ENCODE data around the gene KAZN. TPM values are rescaled to one million over a fixed set of nuclear protein-coding genes. Genes with fewer than 3 reads are reported as not detected.

KAZN gene
- 100 to 1,000 TPM; 118 to 245 (median 160) TPM for total RNA-seq
- polyA plus RNA-seq, result 10 to 100 TPM; 20.0 to 71.8 (median 33.5) TPM
- long read RNA-seq, donor 1, partial matches to known transcripts, result 0 of 4 reads
- long read RNA-seq, donor 1, other reads (novel, unspliced or antisense), result 0 of 4 reads
- long read RNA-seq, donor 2, transcript KAZN-201 (8 exons, 3,838 nt), result major isoform, 6 of 8 reads
- long read RNA-seq, donor 2, partial matches to known transcripts, result 0 of 8 reads
- long read RNA-seq, donor 2, other reads (novel, unspliced or antisense), result 0 of 8 reads

- TF ChIP-seq, protein P1, sequence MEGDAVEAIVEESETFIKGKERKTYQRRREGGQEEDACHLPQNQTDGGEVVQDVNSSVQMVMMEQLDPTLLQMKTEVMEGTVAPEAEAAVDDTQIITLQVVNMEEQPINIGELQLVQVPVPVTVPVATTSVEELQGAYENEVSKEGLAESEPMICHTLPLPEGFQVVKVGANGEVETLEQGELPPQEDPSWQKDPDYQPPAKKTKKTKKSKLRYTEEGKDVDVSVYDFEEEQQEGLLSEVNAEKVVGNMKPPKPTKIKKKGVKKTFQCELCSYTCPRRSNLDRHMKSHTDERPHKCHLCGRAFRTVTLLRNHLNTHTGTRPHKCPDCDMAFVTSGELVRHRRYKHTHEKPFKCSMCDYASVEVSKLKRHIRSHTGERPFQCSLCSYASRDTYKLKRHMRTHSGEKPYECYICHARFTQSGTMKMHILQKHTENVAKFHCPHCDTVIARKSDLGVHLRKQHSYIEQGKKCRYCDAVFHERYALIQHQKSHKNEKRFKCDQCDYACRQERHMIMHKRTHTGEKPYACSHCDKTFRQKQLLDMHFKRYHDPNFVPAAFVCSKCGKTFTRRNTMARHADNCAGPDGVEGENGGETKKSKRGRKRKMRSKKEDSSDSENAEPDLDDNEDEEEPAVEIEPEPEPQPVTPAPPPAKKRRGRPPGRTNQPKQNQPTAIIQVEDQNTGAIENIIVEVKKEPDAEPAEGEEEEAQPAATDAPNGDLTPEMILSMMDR (IDR thresholded peaks at IDR 0.05 in 8 of 11, conservative IDR thresholded peaks at IDR 0.05 in 3 of 11), result peak in 1 of 11 experiments; percentile 14
- peak in 2 of 3 donors; percentile 60 to 62 for TF ChIP-seq POLR2AphosphoS5 (IDR thresholded peaks at IDR 0.05)
- no peak for TF ChIP-seq POLR2A (IDR thresholded peaks at IDR 0.05)
- Histone ChIP-seq H3K9me3 (no peaks in the 10 kb centered on the region), H3K4me3 (peak within 1 kb of the TSS; percentile 39 to 72 (median 48)), H3K27me3 (replicated peaks in 1 of 7) (peaks cover 0 to 90% (median 47%) of the 10 kb centered on the region in 7 donors), H3K36me3 (no peaks in the 10 kb centered on the region), H3K27ac (peak within 1 kb of the TSS in 7 of 8 donors; percentile 34 to 78 (median 65)), H3K4me1 (peaks cover 0 to 40% (median 21%) of the 10 kb centered on the region in 6 donors)
- intact Hi-C loops (cut with DNase I; ENCODE audit: low total_unique reads), result no loop called here
- 1 to 2% (median 1%) methylated on average over 33 to 81 of the region's 81 CpGs for WGBS, 5 donors
- no peak for DNase-seq
Measured at GRCh38 chr1:14598498-14599182, at the start of gene KAZN. Gene KAZN (plus strand): TSS chr1:14598685.

- no peak for DNase-seq
- Histone ChIP-seq H3K27me3 (replicated peaks in 1 of 7) (peaks cover 0 to 40% (median 2%) of the 10 kb centered on the region in 7 donors), H3K4me3 (no peak overlapping the region), H3K4me1 (no peaks in the 10 kb centered on the region), H3K9me3 (peaks cover 0 to 5% (median 0%) of the 10 kb centered on the region in 8 donors), H3K27ac (no peak overlapping the region), H3K36me3 (no peaks in the 10 kb centered on the region)
- intact Hi-C loops (cut with DNase I; ENCODE audit: low total_unique reads), result no loop called here
- TF ChIP-seq, protein P1 (IDR thresholded peaks at IDR 0.05 in 8 of 11, conservative IDR thresholded peaks at IDR 0.05 in 3 of 11), result no peak
- TF ChIP-seq POLR2A (IDR thresholded peaks at IDR 0.05) (no peak), POLR2AphosphoS5 (IDR thresholded peaks at IDR 0.05) (no peak)
- 74 to 89% (median 81%) methylated on average over 3 of the region's 3 CpGs for WGBS, 5 donors
Measured at GRCh38 chr1:14549897-14550620, 48.4 kb upstream of the KAZN start.

DNA sequence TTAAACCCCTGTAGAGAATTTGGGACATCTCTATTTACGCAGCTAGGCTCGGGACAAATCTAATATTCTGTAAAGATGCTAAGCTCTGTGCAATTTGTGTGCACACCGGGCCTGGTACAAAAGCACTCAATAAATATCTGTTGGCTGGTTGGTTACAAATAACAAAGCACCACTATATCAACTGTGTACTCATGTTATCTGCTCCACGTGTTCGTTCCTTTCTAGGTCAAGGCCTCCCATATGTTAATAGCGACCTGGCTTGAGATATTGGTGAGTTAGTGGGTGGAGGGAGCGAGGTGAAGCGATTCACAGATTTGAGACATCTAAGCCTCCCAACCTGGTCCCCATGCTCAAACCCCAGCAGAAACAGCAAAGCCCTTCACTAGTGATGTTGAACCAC, 47.1 kb upstream of the KAZN start:
- TF ChIP-seq POLR2AphosphoS5 (IDR thresholded peaks at IDR 0.05) (no peak), POLR2A (IDR thresholded peaks at IDR 0.05) (no peak)
- TF ChIP-seq, protein P1 (IDR thresholded peaks at IDR 0.05 in 8 of 11, conservative IDR thresholded peaks at IDR 0.05 in 3 of 11), result no peak
- Histone ChIP-seq H3K36me3 (no peaks in the 10 kb centered on the region), H3K27ac (no peak overlapping the region), H3K4me3 (no peak overlapping the region), H3K27me3 (replicated peaks in 1 of 7) (peaks cover 0 to 44% (median 4%) of the 10 kb centered on the region in 7 donors), H3K9me3 (no peaks in the 10 kb centered on the region), H3K4me1 (no peaks in the 10 kb centered on the region)
- 77 to 87% (median 82%) methylated on average over 8 of the region's 8 CpGs for WGBS, 5 donors
- no peak for DNase-seq
- intact Hi-C loops (cut with DNase I; ENCODE audit: low total_unique reads), result no loop called here
